Kidney (tissue), 14 donors: ENCODE data around the gene RIMBP2. TPM values are rescaled to one million over a fixed set of nuclear protein-coding genes. Genes with fewer than 3 reads are reported as not detected.

Experiments
- DNase-seq, 5 donors: peaks; one replicate each; pipeline ENCODE4 v3.0.0-alpha.2; 2013 to 2020
- FAIRE-seq: peaks from 2 replicates; lab custom pipeline; 2012; peaks lifted over from hg19 to GRCh38; lab: Jason Lieb, UNC
- H3K27ac ChIP-seq, 2 donors: one replicate each; pipeline ENCODE4 v1.7.0; 2013; ENCODE audit warnings: low read depth in 2 of 2, low read length in 2 of 2, inconsistent platforms in 1 of 2
- H3K27me3 ChIP-seq: one replicate; pipeline ENCODE4 v1.7.1; 2013; ENCODE audit warnings: low read length, inconsistent platforms; ENCODE audit not compliant: control insufficient read depth, insufficient read depth
- H3K36me3 ChIP-seq, 3 donors: one replicate each; pipeline versions ENCODE4 v1.7.0 to v1.7.1; 2013; ENCODE audit warnings: low read length in 3 of 3, control low read depth in 1 of 3, inconsistent platforms in 1 of 3; ENCODE audit not compliant: insufficient read depth in 3 of 3, control insufficient read depth in 2 of 3
- H3K4me1 ChIP-seq, 3 donors: one replicate each; pipeline versions ENCODE4 v1.7.0 to v1.7.1; 2013; ENCODE audit warnings: low read length in 3 of 3, inconsistent platforms in 1 of 3, low read depth in 1 of 3; ENCODE audit not compliant: control insufficient read depth in 2 of 3, insufficient read depth in 2 of 3
- H3K4me3 ChIP-seq, 3 donors: one replicate each; pipeline versions ENCODE4 v1.7.0 to v1.8.1; 2013; ENCODE audit warnings: low read length in 3 of 3, control low read depth in 1 of 3, inconsistent platforms in 1 of 3
- H3K9ac ChIP-seq, 3 donors: one replicate each; pipeline versions ENCODE4 v1.7.0 to v1.7.1; 2013; ENCODE audit warnings: low read length in 3 of 3, control low read depth in 1 of 3, inconsistent platforms in 1 of 3
- H3K9me3 ChIP-seq, 3 donors: one replicate each; pipeline versions ENCODE4 v1.7.0 to v1.7.1; 2013; ENCODE audit warnings: low read length in 3 of 3, control low read depth in 1 of 3, inconsistent platforms in 1 of 3; ENCODE audit not compliant: control insufficient read depth in 2 of 3, insufficient read depth in 1 of 3
- CTCF ChIP-seq: IDR thresholded peaks from 3 replicates; pipeline ENCODE4 v1.5.1; 2012; ENCODE audit warnings: mild to moderate bottlenecking, moderate library complexity, borderline replicate concordance; ENCODE audit not compliant: insufficient read depth; ENCODE audit errors: extremely low read depth
- intact Hi-C: fragments of 100-400 bp; cut with DNase I; formaldehyde crosslinking; loops from one replicate; pipeline ENCODE4 v1.11.1; 2022
- polyA plus RNA-seq: library from polyadenylated mRNA; stranded (reverse); fragments of 350-450 nt; fragmentation: Illumina TruSeq; extraction: RNeasy Lipid Tissue Mini Kit (QIAGEN cat#74804); gene quantifications from one replicate; pipeline ENCODE4 v1.2.3, GENCODE V29; 2014; ENCODE audit warnings: low read depth, low replicate concordance; ENCODE audit not compliant: insufficient read depth
- total RNA-seq: library from RNA; stranded (reverse); fragmentation: NEBNext Ultra II Directional; extraction: Animal tissue kit (Norgen Biotek cat#: 25700); gene quantifications from one replicate; pipeline ENCODE4 v1.2.1, GENCODE V29; 2021
- donor health status: control.
- donor health status: control.
- donor health status: control.
- donor health status: control.
- donor health status: control.
- donor health status: DM: yes; HTN: yes; CAD: no.
- donor health status: Normal renal cell carcinoma (clear cell type).

The RIMBP2 gene
- total and polyA plus RNA-seq, 2 donors from 2014 or later, result 2.8 to 51.7 TPM

- intact Hi-C loops, result no loop called here
These were observed 107.3 kb downstream of the RIMBP2 start for GRCh38 chr12:130608831-130609230.

GRCh38 chr12:130608132-130608531, 108.0 kb downstream of the RIMBP2 start:
- no peak for FAIRE-seq

More at GRCh38 chr12:130608831-130609230, 107.3 kb downstream of the RIMBP2 start:
- Histone ChIP-seq H3K4me1 (no peaks in the 10 kb centered on the region), H3K4me3 (no peak overlapping the region), H3K27me3 (no peaks in the 10 kb centered on the region), H3K9me3 (no peaks in the 10 kb centered on the region), H3K27ac (no peak overlapping the region), H3K36me3 (no peaks in the 10 kb centered on the region), H3K9ac (no peak overlapping the region)
- DNase-seq, result no peak
- TF ChIP-seq CTCF, result no peak
- FAIRE-seq, result no peak

GRCh38 chr12:130606231-130606630, 109.9 kb downstream of the RIMBP2 start:
- DNase-seq (peak in 2 of 5 donors; percentile 26 to 28), FAIRE-seq (no peak)
- H3K4me3 ChIP-seq, result no peak overlapping the region
- H3K9me3 ChIP-seq, result no peaks in the 10 kb centered on the region
- intact Hi-C loops, result no loop called here
- H3K4me1 ChIP-seq, result no peaks in the 10 kb centered on the region
- H3K27me3 ChIP-seq, result no peaks in the 10 kb centered on the region
- no peaks in the 10 kb centered on the region for H3K36me3 ChIP-seq
- no peak for TF ChIP-seq CTCF
- H3K27ac ChIP-seq, result no peak overlapping the region
- H3K9ac ChIP-seq, result no peak overlapping the region

More at GRCh38 chr12:130608132-130608531, 108.0 kb downstream of the RIMBP2 start:
- no peak for TF ChIP-seq CTCF
- H3K27me3 ChIP-seq, result no peaks in the 10 kb centered on the region
- H3K36me3 ChIP-seq, result no peaks in the 10 kb centered on the region
- DNase-seq, result no peak
- no peak overlapping the region for H3K27ac ChIP-seq
- intact Hi-C loops, result no loop called here
- H3K9ac ChIP-seq, result no peak overlapping the region
- H3K4me1 ChIP-seq, result no peaks in the 10 kb centered on the region
- H3K4me3 ChIP-seq, result no peak overlapping the region
- H3K9me3 ChIP-seq, result no peaks in the 10 kb centered on the region

GRCh38 chr12:130603396-130603965, 112.6 kb downstream of the RIMBP2 start:
- no peaks in the 10 kb centered on the region for H3K4me1 ChIP-seq
- no peak for TF ChIP-seq CTCF
- no peak overlapping the region for H3K27ac ChIP-seq
- H3K9ac ChIP-seq, result no peak overlapping the region
- H3K27me3 ChIP-seq, result no peaks in the 10 kb centered on the region
- H3K4me3 ChIP-seq, result no peak overlapping the region
- H3K36me3 ChIP-seq, result no peaks in the 10 kb centered on the region
- no peak for FAIRE-seq
- DNase-seq, result no peak
- intact Hi-C loops, result no loop called here
- no peaks in the 10 kb centered on the region for H3K9me3 ChIP-seq
